Lower leg skin (tissue), 3 donors: ENCODE results near the gene SVIL.

Experiments used
- POLR2A ChIP-seq, 2 donors: fragments of 450-650 bp; IDR thresholded peaks; one replicate each; pipeline ENCODE4 v1.6.1; 2016 to 2017; ENCODE audit warnings: antibody characterized with exemption in 2 of 2, mild to moderate bottlenecking in 1 of 2, moderate library complexity in 1 of 2
- TF ChIP-seq, protein P1 (sequence below), 3 donors: fragments of 450-650 bp; IDR thresholded peaks; one replicate each; pipeline ENCODE4 v1.5.1; 2016; ENCODE audit warnings: antibody characterized with exemption in 3 of 3, mild to moderate bottlenecking in 3 of 3, moderate library complexity in 2 of 3

DNA sequence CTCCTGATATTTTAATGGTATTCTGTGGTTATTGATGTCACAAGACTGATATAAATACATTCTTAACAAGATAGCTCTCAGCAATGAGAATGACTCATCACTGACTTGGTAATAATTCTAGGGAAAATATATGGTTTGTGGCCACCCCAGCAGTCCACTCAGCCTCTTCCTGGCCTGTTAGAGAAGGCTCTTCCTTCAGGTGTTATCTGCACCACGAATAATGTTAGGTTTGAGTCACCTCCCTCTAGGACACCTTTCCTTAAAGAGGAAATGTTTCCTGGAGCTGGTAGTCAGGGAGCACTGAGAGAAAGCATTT is 163.3 kb downstream of the SVIL start:
- TF ChIP-seq, protein P1, sequence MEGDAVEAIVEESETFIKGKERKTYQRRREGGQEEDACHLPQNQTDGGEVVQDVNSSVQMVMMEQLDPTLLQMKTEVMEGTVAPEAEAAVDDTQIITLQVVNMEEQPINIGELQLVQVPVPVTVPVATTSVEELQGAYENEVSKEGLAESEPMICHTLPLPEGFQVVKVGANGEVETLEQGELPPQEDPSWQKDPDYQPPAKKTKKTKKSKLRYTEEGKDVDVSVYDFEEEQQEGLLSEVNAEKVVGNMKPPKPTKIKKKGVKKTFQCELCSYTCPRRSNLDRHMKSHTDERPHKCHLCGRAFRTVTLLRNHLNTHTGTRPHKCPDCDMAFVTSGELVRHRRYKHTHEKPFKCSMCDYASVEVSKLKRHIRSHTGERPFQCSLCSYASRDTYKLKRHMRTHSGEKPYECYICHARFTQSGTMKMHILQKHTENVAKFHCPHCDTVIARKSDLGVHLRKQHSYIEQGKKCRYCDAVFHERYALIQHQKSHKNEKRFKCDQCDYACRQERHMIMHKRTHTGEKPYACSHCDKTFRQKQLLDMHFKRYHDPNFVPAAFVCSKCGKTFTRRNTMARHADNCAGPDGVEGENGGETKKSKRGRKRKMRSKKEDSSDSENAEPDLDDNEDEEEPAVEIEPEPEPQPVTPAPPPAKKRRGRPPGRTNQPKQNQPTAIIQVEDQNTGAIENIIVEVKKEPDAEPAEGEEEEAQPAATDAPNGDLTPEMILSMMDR (IDR thresholded peaks at IDR 0.05) = no peak
- TF ChIP-seq POLR2A (IDR thresholded peaks at IDR 0.05) = no peak
